ENCODE data around the gene RXRA.

GRCh38 chr9:134435550-134436378 lies 109.5 kb downstream of the RXRA start:
- TF ChIP-seq CTCF (IDR thresholded peaks at IDR 0.05) (no peak), POLR2A (IDR thresholded peaks at IDR 0.05) (no peak)

All from upper lobe of left lung (tissue), 4 donors.